HEK293 (cell line): ENCODE data around the gene PPP1R2B.

Source experiments
- MEIS1 ChIP-seq: sonication (generic); formaldehyde crosslinking; IDR thresholded peaks from 2 replicates; pipeline ENCODE4 v1.8.1; 2022; ENCODE audit warnings: missing genetic modification reagents, mild to moderate bottlenecking, borderline replicate concordance
- OSR2 ChIP-seq: fragments of 450-650 bp; formaldehyde crosslinking; IDR thresholded peaks from 2 replicates; pipeline ENCODE4 v1.5.1; 2016; ENCODE audit warnings: missing biosample characterization, missing genetic modification characterization
- PRDM2 ChIP-seq: fragments of 450-650 bp; formaldehyde crosslinking; IDR thresholded peaks from 2 replicates; pipeline ENCODE4 v1.5.1; 2016; ENCODE audit warnings: missing biosample characterization, missing genetic modification characterization, borderline replicate concordance
- YY1 ChIP-seq: fragments of 450-650 bp; formaldehyde crosslinking; IDR thresholded peaks from 2 replicates; pipeline ENCODE4 v1.5.1; 2018; ENCODE audit warnings: missing biosample characterization, missing genetic modification characterization
- ZNF169 ChIP-seq: fragments of 450-650 bp; formaldehyde crosslinking; IDR thresholded peaks from 2 replicates; pipeline ENCODE4 v1.5.1; 2016; ENCODE audit warnings: missing biosample characterization, missing genetic modification characterization
- ZNF248 ChIP-seq: fragments of 450-650 bp; formaldehyde crosslinking; IDR thresholded peaks from 2 replicates; pipeline ENCODE4 v1.5.1; 2017; ENCODE audit warnings: missing biosample characterization, missing genetic modification characterization
- ZNF514 ChIP-seq: fragments of 450-650 bp; formaldehyde crosslinking; IDR thresholded peaks from 2 replicates; pipeline ENCODE4 v1.5.1; 2016; ENCODE audit warnings: missing biosample characterization, missing genetic modification characterization
- TF ChIP-seq, protein P1 (sequence below): fragments of 450-650 bp; formaldehyde crosslinking; IDR thresholded peaks from 2 replicates; pipeline ENCODE4 v1.5.1; 2016; ENCODE audit warnings: missing biosample characterization, missing genetic modification characterization
- TF ChIP-seq, protein P2 (sequence below): sonication (generic); formaldehyde crosslinking; IDR thresholded peaks from 2 replicates; pipeline ENCODE4 v1.8.1; 2022; ENCODE audit warnings: mild to moderate bottlenecking, moderate library complexity, missing genetic modification reagents
- TF ChIP-seq, protein P3 (sequence below): fragments of 450-650 bp; formaldehyde crosslinking; IDR thresholded peaks from 2 replicates; pipeline ENCODE4 v1.5.1; 2016; ENCODE audit warnings: missing biosample characterization, missing genetic modification characterization
- TF ChIP-seq, protein P4 (sequence below): fragments of 450-650 bp; formaldehyde crosslinking; IDR thresholded peaks from 2 replicates; pipeline ENCODE4 v1.5.1; 2016; ENCODE audit warnings: missing biosample characterization, missing genetic modification characterization, borderline replicate concordance
- TF ChIP-seq, protein P5 (sequence below): IDR thresholded peaks from 2 replicates; pipeline ENCODE4 v1.6.1; 2011; ENCODE audit warnings: mild to moderate bottlenecking, low read depth, low read length, borderline replicate concordance
- TF ChIP-seq, protein P6 (sequence below): fragments of 450-650 bp; formaldehyde crosslinking; IDR thresholded peaks from 2 replicates; pipeline ENCODE4 v1.5.1; 2017; ENCODE audit warnings: missing biosample characterization, missing genetic modification characterization

DNA sequence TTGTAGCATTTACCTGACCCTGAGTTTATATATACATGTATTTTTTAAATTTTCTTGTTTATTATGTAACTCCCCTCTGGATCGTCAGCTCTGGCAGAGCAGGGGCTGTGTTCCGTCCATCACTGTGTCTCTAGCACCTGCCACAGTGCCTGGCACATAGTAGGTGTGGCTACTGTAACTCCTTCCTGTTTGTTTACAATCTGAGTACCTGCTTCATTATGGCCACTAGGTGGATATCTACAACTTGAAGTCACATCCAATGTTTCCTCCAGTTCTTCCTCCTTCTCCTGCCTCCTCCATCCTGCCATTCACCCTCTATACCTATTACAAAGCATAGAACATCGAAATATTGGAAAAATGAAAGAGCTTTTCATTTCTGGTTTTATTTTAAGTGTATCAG, 14.2 kb upstream of the PPP1R2B start:
- TF ChIP-seq YY1 (tag by site-specific recombination) = no peak
- TF ChIP-seq, protein P1, sequence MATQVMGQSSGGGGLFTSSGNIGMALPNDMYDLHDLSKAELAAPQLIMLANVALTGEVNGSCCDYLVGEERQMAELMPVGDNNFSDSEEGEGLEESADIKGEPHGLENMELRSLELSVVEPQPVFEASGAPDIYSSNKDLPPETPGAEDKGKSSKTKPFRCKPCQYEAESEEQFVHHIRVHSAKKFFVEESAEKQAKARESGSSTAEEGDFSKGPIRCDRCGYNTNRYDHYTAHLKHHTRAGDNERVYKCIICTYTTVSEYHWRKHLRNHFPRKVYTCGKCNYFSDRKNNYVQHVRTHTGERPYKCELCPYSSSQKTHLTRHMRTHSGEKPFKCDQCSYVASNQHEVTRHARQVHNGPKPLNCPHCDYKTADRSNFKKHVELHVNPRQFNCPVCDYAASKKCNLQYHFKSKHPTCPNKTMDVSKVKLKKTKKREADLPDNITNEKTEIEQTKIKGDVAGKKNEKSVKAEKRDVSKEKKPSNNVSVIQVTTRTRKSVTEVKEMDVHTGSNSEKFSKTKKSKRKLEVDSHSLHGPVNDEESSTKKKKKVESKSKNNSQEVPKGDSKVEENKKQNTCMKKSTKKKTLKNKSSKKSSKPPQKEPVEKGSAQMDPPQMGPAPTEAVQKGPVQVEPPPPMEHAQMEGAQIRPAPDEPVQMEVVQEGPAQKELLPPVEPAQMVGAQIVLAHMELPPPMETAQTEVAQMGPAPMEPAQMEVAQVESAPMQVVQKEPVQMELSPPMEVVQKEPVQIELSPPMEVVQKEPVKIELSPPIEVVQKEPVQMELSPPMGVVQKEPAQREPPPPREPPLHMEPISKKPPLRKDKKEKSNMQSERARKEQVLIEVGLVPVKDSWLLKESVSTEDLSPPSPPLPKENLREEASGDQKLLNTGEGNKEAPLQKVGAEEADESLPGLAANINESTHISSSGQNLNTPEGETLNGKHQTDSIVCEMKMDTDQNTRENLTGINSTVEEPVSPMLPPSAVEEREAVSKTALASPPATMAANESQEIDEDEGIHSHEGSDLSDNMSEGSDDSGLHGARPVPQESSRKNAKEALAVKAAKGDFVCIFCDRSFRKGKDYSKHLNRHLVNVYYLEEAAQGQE (tag by site-specific recombination) = no peak
- TF ChIP-seq PRDM2 (tag by site-specific recombination) = no peak
- TF ChIP-seq, protein P2, sequence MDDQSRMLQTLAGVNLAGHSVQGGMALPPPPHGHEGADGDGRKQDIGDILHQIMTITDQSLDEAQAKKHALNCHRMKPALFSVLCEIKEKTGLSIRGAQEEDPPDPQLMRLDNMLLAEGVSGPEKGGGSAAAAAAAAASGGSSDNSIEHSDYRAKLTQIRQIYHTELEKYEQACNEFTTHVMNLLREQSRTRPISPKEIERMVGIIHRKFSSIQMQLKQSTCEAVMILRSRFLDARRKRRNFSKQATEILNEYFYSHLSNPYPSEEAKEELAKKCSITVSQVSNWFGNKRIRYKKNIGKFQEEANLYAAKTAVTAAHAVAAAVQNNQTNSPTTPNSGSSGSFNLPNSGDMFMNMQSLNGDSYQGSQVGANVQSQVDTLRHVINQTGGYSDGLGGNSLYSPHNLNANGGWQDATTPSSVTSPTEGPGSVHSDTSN (CRISPR knock-in tag) = no peak
- TF ChIP-seq, protein P3, sequence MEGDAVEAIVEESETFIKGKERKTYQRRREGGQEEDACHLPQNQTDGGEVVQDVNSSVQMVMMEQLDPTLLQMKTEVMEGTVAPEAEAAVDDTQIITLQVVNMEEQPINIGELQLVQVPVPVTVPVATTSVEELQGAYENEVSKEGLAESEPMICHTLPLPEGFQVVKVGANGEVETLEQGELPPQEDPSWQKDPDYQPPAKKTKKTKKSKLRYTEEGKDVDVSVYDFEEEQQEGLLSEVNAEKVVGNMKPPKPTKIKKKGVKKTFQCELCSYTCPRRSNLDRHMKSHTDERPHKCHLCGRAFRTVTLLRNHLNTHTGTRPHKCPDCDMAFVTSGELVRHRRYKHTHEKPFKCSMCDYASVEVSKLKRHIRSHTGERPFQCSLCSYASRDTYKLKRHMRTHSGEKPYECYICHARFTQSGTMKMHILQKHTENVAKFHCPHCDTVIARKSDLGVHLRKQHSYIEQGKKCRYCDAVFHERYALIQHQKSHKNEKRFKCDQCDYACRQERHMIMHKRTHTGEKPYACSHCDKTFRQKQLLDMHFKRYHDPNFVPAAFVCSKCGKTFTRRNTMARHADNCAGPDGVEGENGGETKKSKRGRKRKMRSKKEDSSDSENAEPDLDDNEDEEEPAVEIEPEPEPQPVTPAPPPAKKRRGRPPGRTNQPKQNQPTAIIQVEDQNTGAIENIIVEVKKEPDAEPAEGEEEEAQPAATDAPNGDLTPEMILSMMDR (tag by site-specific recombination) = no peak
- TF ChIP-seq, protein P4, sequence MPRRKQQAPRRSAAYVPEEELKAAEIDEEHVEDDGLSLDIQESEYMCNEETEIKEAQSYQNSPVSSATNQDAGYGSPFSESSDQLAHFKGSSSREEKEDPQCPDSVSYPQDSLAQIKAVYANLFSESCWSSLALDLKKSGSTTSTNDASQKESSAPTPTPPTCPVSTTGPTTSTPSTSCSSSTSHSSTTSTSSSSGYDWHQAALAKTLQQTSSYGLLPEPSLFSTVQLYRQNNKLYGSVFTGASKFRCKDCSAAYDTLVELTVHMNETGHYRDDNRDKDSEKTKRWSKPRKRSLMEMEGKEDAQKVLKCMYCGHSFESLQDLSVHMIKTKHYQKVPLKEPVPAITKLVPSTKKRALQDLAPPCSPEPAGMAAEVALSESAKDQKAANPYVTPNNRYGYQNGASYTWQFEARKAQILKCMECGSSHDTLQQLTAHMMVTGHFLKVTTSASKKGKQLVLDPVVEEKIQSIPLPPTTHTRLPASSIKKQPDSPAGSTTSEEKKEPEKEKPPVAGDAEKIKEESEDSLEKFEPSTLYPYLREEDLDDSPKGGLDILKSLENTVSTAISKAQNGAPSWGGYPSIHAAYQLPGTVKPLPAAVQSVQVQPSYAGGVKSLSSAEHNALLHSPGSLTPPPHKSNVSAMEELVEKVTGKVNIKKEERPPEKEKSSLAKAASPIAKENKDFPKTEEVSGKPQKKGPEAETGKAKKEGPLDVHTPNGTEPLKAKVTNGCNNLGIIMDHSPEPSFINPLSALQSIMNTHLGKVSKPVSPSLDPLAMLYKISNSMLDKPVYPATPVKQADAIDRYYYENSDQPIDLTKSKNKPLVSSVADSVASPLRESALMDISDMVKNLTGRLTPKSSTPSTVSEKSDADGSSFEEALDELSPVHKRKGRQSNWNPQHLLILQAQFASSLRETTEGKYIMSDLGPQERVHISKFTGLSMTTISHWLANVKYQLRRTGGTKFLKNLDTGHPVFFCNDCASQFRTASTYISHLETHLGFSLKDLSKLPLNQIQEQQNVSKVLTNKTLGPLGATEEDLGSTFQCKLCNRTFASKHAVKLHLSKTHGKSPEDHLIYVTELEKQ (tag by site-specific recombination) = no peak
- TF ChIP-seq, protein P5, sequence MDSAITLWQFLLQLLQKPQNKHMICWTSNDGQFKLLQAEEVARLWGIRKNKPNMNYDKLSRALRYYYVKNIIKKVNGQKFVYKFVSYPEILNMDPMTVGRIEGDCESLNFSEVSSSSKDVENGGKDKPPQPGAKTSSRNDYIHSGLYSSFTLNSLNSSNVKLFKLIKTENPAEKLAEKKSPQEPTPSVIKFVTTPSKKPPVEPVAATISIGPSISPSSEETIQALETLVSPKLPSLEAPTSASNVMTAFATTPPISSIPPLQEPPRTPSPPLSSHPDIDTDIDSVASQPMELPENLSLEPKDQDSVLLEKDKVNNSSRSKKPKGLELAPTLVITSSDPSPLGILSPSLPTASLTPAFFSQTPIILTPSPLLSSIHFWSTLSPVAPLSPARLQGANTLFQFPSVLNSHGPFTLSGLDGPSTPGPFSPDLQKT = no peak
- TF ChIP-seq, protein P6, sequence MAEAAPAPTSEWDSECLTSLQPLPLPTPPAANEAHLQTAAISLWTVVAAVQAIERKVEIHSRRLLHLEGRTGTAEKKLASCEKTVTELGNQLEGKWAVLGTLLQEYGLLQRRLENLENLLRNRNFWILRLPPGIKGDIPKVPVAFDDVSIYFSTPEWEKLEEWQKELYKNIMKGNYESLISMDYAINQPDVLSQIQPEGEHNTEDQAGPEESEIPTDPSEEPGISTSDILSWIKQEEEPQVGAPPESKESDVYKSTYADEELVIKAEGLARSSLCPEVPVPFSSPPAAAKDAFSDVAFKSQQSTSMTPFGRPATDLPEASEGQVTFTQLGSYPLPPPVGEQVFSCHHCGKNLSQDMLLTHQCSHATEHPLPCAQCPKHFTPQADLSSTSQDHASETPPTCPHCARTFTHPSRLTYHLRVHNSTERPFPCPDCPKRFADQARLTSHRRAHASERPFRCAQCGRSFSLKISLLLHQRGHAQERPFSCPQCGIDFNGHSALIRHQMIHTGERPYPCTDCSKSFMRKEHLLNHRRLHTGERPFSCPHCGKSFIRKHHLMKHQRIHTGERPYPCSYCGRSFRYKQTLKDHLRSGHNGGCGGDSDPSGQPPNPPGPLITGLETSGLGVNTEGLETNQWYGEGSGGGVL (tag by site-specific recombination) = no peak
- TF ChIP-seq OSR2 (tag by site-specific recombination) = no peak
- TF ChIP-seq MEIS1 (CRISPR knock-in tag) = no peak
- no peak for TF ChIP-seq ZNF248 (tag by site-specific recombination)
- TF ChIP-seq ZNF514 (tag by site-specific recombination) = no peak
- TF ChIP-seq ZNF169 (tag by site-specific recombination) = no peak
